HepG2 (cell line): ENCODE results near the gene MYLK3. TPM values are rescaled to one million over a fixed set of nuclear protein-coding genes. Genes with fewer than 3 reads are reported as not detected.

ENCODE experiments used
- CHD2 ChIP-seq: IDR thresholded peaks from 2 replicates; pipeline ENCODE4 v1.6.1; 2011; ENCODE audit warnings: low read depth, low read length, improper control_type of control experiment
- ELF1 ChIP-seq: sonication (generic); formaldehyde crosslinking; IDR thresholded peaks from 2 replicates; pipeline ENCODE4 v1.4.0; 2020; ENCODE audit warnings: missing genetic modification reagents
- FOXM1 ChIP-seq: sonication (generic); formaldehyde crosslinking; IDR thresholded peaks from 2 replicates; pipeline ENCODE4 v1.5.0; 2020; ENCODE audit warnings: missing genetic modification reagents
- GATAD2A ChIP-seq: IDR thresholded peaks from 2 replicates; pipeline ENCODE4 v1.6.1; 2016
- HOXD1 ChIP-seq: sonication (generic); formaldehyde crosslinking; IDR thresholded peaks from 2 replicates; pipeline ENCODE4 v1.5.0; 2020; ENCODE audit warnings: missing genetic modification reagents
- NR2F2 ChIP-seq: IDR thresholded peaks from 2 replicates; pipeline ENCODE4 v1.6.1; 2012; ENCODE audit warnings: low read depth, inconsistent platforms, borderline replicate concordance
- ONECUT2 ChIP-seq: sonication (generic); formaldehyde crosslinking; IDR thresholded peaks from 2 replicates; pipeline ENCODE4 v1.4.0; 2020; ENCODE audit warnings: missing genetic modification reagents
- SP5 ChIP-seq: IDR thresholded peaks from 2 replicates; pipeline ENCODE4 v1.6.1; 2016; ENCODE audit warnings: low read depth, borderline replicate concordance
- ZMYM3 ChIP-seq: sonication (generic); formaldehyde crosslinking; IDR thresholded peaks from 2 replicates; pipeline ENCODE4 v1.5.1; 2020; ENCODE audit warnings: mild to moderate bottlenecking, missing genetic modification reagents
- ZSCAN21 ChIP-seq: sonication (generic); formaldehyde crosslinking; IDR thresholded peaks from 2 replicates; pipeline ENCODE4 v1.8.0; 2022; ENCODE audit warnings: mild to moderate bottlenecking, missing genetic modification reagents, moderate library complexity, borderline replicate concordance
- polyA plus RNA-seq, 8 experiments: library from polyadenylated mRNA; depleted of rRNA in 3 of 8; stranded (reverse) in 7 of 8; unstranded in 1 of 8; fragments of >200 nt; fragmentation: Illumina TruSeq in 4 of 8; extraction: Trizol in 4 of 8; gene quantifications; 2 replicates each; pipeline versions ENCODE4 v1.2.1 to v1.2.3, GENCODE V29; 2011 to 2016; ENCODE audit warnings: low read depth in 4 of 8, missing spikeins in 1 of 8, mixed read lengths in 1 of 8; ENCODE audit not compliant: insufficient read depth in 1 of 8
- total RNA-seq, 5 experiments: library from RNA; depleted of rRNA; stranded (reverse); fragments of >200 nt; fragmentation: Illumina TruSeq; extraction: Trizol; gene quantifications; 2 replicates each; pipeline ENCODE4 v1.2.3, GENCODE V29; 2016; ENCODE audit warnings: low read depth in 1 of 5
- TF ChIP-seq, protein P1 (sequence below): sonication (generic); formaldehyde crosslinking; IDR thresholded peaks from 2 replicates; pipeline ENCODE4 v1.5.0; 2020; ENCODE audit warnings: missing genetic modification reagents
- TF ChIP-seq, protein P2 (sequence below): sonication (generic); formaldehyde crosslinking; IDR thresholded peaks from 2 replicates; pipeline ENCODE4 v1.4.0; 2020; ENCODE audit warnings: missing genetic modification reagents, low read depth, mild to moderate bottlenecking, borderline replicate concordance
- TF ChIP-seq, protein P3 (sequence below): sonication (generic); formaldehyde crosslinking; IDR thresholded peaks from 2 replicates; pipeline ENCODE4 v1.4.0; 2020; ENCODE audit warnings: missing genetic modification reagents
- TF ChIP-seq, protein P4 (sequence below): sonication (generic); formaldehyde crosslinking; IDR thresholded peaks from 2 replicates; pipeline ENCODE4 v1.5.0; 2020; ENCODE audit warnings: missing genetic modification reagents, mild to moderate bottlenecking, borderline replicate concordance
- TF ChIP-seq, protein P5 (sequence below), 2 experiments: fragments of 450-650 bp in 1 of 2; sonication (generic) in 1 of 2; formaldehyde crosslinking in 1 of 2; IDR thresholded peaks; 2 replicates each; pipeline versions ENCODE4 v1.6.1 to v1.8.0; 2016 to 2022; ENCODE audit warnings: antibody characterized with exemption in 1 of 2, mild to moderate bottlenecking in 1 of 2, missing genetic modification reagents in 1 of 2

MYLK3 gene
- total and polyA plus RNA-seq, 2 of the 13 experiments (the other 11 are each of a cell fraction or from before 2014, with no cell fraction given) = 0.04 to 0.18 TPM

DNA sequence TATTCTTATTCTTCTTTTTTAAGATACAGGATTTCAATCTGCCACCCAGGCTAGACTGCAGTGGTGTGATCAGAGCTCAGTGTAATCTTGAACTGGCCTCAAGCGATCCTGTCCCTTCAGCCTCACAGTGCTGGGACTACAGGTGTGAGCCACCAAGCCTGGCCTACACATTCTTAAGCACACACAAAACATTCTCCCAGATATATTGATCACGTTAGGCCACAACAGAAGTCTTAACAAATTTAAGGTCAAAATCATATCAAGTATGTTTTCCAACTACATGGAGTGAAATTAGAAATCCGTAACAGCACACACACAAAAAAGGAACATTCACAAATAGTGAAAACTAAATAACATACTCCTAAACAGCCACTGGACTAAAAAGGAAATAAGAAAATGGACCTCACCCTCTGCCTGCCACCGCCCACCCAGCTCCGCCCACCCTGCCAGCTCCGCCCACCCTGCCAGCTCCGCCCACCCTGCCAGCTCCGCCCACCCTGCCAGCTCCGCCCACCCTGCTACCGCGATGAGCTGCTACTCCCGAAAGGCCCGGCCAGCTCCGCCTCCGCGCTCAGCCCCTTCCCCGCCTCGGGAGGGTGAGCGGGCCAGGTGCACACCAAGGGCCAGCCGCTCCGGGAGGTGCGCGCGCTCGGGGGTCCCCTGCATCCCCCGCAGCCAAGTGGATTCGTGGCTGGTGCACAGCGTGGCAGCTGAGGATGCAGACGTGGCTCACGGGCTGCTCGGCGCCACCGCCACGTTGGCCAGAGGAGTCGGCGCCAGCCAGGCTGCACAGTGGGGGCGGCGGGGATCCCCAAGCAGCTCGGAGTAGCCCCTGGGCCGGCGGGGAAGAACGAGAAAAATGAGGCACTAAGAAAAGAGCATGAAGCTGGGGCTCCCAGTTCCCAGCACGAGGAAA lies 41.6 kb upstream of the MYLK3 start (continued):
- TF ChIP-seq, protein P1, sequence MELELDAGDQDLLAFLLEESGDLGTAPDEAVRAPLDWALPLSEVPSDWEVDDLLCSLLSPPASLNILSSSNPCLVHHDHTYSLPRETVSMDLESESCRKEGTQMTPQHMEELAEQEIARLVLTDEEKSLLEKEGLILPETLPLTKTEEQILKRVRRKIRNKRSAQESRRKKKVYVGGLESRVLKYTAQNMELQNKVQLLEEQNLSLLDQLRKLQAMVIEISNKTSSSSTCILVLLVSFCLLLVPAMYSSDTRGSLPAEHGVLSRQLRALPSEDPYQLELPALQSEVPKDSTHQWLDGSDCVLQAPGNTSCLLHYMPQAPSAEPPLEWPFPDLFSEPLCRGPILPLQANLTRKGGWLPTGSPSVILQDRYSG (CRISPR knock-in tag) = no peak
- TF ChIP-seq NR2F2 (no peak), FOXM1 (no peak), ELF1 (CRISPR knock-in tag) (no peak), GATAD2A (peak; percentile 51; the same call in 1 of the 2 replicates), ONECUT2 (CRISPR knock-in tag) (peak; percentile 42; the same call in 1 of the 2 replicates), SP5 (peak; percentile 66), CHD2 (peak; percentile 93), HOXD1 (CRISPR knock-in tag) (peak; percentile 86; the same call in 1 of the 2 replicates), ZMYM3 (peak; percentile 79), ZSCAN21 (CRISPR knock-in tag) (no peak; the same call in 1 of the 2 replicates)
- TF ChIP-seq, protein P2, sequence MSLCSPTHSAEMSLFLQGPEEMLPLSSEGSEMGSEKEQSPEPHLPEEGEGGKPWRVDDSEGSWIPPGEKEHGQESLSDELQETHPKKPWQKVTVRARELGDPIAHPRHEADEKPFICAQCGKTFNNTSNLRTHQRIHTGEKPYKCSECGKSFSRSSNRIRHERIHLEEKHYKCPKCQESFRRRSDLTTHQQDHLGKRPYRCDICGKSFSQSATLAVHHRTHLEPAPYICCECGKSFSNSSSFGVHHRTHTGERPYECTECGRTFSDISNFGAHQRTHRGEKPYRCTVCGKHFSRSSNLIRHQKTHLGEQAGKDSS (CRISPR knock-in tag) = peak; percentile 89; the same call in 1 of the 2 replicates
- TF ChIP-seq, protein P3, sequence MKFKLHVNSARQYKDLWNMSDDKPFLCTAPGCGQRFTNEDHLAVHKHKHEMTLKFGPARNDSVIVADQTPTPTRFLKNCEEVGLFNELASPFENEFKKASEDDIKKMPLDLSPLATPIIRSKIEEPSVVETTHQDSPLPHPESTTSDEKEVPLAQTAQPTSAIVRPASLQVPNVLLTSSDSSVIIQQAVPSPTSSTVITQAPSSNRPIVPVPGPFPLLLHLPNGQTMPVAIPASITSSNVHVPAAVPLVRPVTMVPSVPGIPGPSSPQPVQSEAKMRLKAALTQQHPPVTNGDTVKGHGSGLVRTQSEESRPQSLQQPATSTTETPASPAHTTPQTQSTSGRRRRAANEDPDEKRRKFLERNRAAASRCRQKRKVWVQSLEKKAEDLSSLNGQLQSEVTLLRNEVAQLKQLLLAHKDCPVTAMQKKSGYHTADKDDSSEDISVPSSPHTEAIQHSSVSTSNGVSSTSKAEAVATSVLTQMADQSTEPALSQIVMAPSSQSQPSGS (CRISPR knock-in tag) = peak; percentile 62
- TF ChIP-seq, protein P4, sequence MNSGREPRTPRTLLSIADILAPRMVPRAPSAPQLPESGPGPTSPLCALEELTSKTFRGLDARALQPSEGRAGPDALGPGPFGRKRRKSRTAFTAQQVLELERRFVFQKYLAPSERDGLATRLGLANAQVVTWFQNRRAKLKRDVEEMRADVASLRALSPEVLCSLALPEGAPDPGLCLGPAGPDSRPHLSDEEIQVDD (CRISPR knock-in tag) = peak; percentile 82
- TF ChIP-seq, protein P5, sequence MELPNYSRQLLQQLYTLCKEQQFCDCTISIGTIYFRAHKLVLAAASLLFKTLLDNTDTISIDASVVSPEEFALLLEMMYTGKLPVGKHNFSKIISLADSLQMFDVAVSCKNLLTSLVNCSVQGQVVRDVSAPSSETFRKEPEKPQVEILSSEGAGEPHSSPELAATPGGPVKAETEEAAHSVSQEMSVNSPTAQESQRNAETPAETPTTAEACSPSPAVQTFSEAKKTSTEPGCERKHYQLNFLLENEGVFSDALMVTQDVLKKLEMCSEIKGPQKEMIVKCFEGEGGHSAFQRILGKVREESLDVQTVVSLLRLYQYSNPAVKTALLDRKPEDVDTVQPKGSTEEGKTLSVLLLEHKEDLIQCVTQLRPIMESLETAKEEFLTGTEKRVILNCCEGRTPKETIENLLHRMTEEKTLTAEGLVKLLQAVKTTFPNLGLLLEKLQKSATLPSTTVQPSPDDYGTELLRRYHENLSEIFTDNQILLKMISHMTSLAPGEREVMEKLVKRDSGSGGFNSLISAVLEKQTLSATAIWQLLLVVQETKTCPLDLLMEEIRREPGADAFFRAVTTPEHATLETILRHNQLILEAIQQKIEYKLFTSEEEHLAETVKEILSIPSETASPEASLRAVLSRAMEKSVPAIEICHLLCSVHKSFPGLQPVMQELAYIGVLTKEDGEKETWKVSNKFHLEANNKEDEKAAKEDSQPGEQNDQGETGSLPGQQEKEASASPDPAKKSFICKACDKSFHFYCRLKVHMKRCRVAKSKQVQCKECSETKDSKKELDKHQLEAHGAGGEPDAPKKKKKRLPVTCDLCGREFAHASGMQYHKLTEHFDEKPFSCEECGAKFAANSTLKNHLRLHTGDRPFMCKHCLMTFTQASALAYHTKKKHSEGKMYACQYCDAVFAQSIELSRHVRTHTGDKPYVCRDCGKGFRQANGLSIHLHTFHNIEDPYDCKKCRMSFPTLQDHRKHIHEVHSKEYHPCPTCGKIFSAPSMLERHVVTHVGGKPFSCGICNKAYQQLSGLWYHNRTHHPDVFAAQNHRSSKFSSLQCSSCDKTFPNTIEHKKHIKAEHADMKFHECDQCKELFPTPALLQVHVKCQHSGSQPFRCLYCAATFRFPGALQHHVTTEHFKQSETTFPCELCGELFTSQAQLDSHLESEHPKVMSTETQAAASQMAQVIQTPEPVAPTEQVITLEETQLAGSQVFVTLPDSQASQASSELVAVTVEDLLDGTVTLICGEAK (IDR thresholded peaks at IDR 0.05) = no peak
- TF ChIP-seq, protein P5 (CRISPR knock-in tag; IDR thresholded peaks at IDR 0.05) = peak; percentile 78
